Activated CD8-positive, alpha-beta T cell treated with anti-CD3 and anti-CD28 coated beads for 36 hours (primary cell): ENCODE data around the gene NR0B2. TPM values are rescaled to one million over a fixed set of nuclear protein-coding genes. Genes with fewer than 3 reads are reported as not detected.

Source experiments
- ATAC-seq: fragments of 200-7000 bp; cut with Tn5 transposase; one replicate; pipeline ENCODE4 v1.10.0; 2021; ENCODE audit warnings: mild to moderate bottlenecking, moderate library complexity
- CTCF ChIA-PET: fragments of 350-600 bp; sonication (Branson Sonifier 250); formaldehyde crosslinking; loops from one replicate; lab custom pipeline; 2021; ENCODE audit warnings: antibody characterized with exemption; lab: Charles Lee
- POLR2A ChIA-PET: fragments of 350-600 bp; sonication (Branson Sonifier 250); formaldehyde crosslinking; loops from one replicate; lab custom pipeline; 2021; ENCODE audit warnings: antibody characterized with exemption; lab: Charles Lee
- DNase-seq: peaks from one replicate; pipeline ENCODE4 v3.0.0-alpha.2; 2020
- H3K27ac Mint-ChIP-seq: one replicate; pipeline ENCODE4 v1.8.0; 2021; ENCODE audit warnings: mild to moderate bottlenecking, mixed read lengths
- H3K27me3 Mint-ChIP-seq: one replicate; pipeline ENCODE4 v1.8.0; 2021; ENCODE audit warnings: mixed read lengths
- H3K36me3 Mint-ChIP-seq: one replicate; pipeline ENCODE4 v1.8.0; 2021; ENCODE audit warnings: low read depth, mixed read lengths
- H3K4me1 Mint-ChIP-seq: one replicate; pipeline ENCODE4 v1.8.0; 2021; ENCODE audit warnings: low read depth, mixed read lengths
- H3K4me3 Mint-ChIP-seq: one replicate; pipeline ENCODE4 v1.8.0; 2021; ENCODE audit warnings: mild to moderate bottlenecking, moderate library complexity, mixed read lengths
- H3K9me3 Mint-ChIP-seq: one replicate; pipeline ENCODE4 v1.8.0; 2021; ENCODE audit warnings: mixed read lengths
- CTCF ChIP-seq: fragments of 200-600 bp; IDR thresholded peaks from one replicate; pipeline ENCODE4 v1.8.0; 2022; ENCODE audit warnings: antibody characterized with exemption, mild to moderate bottlenecking
- intact Hi-C: fragments of 100-400 bp; cut with micrococcal nuclease; formaldehyde crosslinking; loops from one replicate; pipeline ENCODE4 v1.10.0; 2022
- total RNA-seq, 2 experiments: library from RNA; stranded (reverse); gene quantifications; one replicate each; pipeline ENCODE4 v1.2.3, GENCODE V29; 2021

The NR0B2 gene
- total RNA-seq, 2 experiments from 2014 or later, result not detected

- POLR2A ChIA-PET, result interaction anchor here (1.2 kb wide), 1 partner anchor 38 kb away, joined by 3 read pairs; no protein-coding TSS in a partner anchor
- ATAC-seq, result no peak
- Mint-ChIP-seq H3K9me3 (no peaks in the 10 kb centered on the region), H3K4me3 (no peak overlapping the region), H3K27ac (no peak overlapping the region), H3K36me3 (peaks cover 40% of the 10 kb centered on the region), H3K4me1 (peaks cover 5% of the 10 kb centered on the region), H3K27me3 (no peaks in the 10 kb centered on the region)
- TF ChIP-seq CTCF, result no peak
- DNase-seq, result no peak
- CTCF ChIA-PET, result no interaction called here
- intact Hi-C loops, result no loop called here
These were observed 24.9 kb upstream of the NR0B2 start for GRCh38 chr1:26938659-26939025.

DNA sequence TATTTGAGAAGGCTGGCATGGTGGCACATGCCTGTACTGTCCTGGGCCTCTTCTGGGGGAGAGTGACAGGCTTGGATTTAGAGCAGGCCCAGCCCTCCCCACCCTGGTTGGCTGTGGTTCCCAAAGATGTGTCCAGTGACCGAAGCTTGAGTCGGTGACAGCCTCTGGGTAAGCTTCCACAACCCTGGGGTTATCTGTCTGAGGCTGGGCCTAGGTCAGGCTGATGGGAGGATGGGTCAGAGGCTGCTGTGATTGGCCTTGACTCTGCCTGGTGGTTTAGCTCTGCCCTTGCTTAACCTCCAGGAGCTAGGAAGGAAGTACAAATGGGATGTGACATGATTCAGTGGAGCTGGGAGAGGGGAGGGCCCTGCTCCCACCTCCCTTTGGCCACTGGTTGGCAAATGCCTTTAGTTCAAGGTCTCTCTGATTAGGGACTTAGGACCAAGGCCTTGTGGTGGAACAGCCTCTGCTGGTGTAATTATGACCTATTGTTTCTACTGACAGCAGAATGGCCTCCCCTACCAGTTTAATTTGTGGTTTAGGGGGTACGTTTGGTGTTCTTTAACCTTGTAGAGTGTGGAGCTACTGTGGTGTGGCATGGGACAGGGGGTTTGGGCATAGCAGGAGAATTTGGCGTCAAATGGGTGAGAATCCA is 24.4 kb upstream of the NR0B2 start:
- H3K4me3 Mint-ChIP-seq, result no peak overlapping the region
- DNase-seq (no peak), ATAC-seq (no peak)
- H3K9me3 Mint-ChIP-seq, result no peaks in the 10 kb centered on the region
- TF ChIP-seq CTCF, result no peak
- ChIA-PET POLR2A (interaction anchor here (1.1 to 1.2 kb wide), 2 partner anchors 12 to 38 kb away, joined by 3 to 4 read pairs; no protein-coding TSS in a partner anchor), CTCF (no interaction called here)
- H3K36me3 Mint-ChIP-seq, result peaks cover 40% of the 10 kb centered on the region
- H3K27me3 Mint-ChIP-seq, result no peaks in the 10 kb centered on the region
- H3K4me1 Mint-ChIP-seq, result peaks cover 5% of the 10 kb centered on the region
- no peak overlapping the region for H3K27ac Mint-ChIP-seq
- intact Hi-C loops, result no loop called here

DNA sequence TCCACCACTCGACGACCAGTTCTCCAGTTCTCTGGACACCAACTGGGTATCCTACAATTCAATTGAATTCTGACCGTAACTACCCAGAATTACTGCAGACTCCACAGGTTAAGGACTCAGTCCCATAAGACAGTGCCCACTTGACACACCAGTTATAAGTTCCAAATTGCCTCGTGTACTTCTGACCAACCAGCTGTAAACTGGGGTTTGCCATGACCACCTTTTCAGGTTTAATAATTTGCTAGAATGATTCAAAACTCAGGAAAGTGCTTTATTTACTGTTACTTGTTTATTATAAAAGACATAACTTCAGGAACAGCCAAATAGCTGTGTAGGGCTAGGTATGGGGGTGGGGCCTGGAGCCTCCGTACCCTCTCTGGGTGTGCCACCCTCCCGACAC is 23.0 kb upstream of the NR0B2 start:
- TF ChIP-seq CTCF, result no peak
- ChIA-PET CTCF (no interaction called here), POLR2A (interaction anchor here (0.7 to 1.0 kb wide), 2 partner anchors 9 to 48 kb away, joined by 3 read pairs; no protein-coding TSS in a partner anchor)
- no peaks in the 10 kb centered on the region for H3K27me3 Mint-ChIP-seq
- ATAC-seq (no peak), DNase-seq (no peak)
- H3K36me3 Mint-ChIP-seq, result peaks cover 35% of the 10 kb centered on the region
- H3K27ac Mint-ChIP-seq, result no peak overlapping the region
- H3K4me1 Mint-ChIP-seq, result peaks cover 5% of the 10 kb centered on the region
- intact Hi-C loops, result no loop called here
- no peak overlapping the region for H3K4me3 Mint-ChIP-seq
- no peaks in the 10 kb centered on the region for H3K9me3 Mint-ChIP-seq

- H3K27me3 Mint-ChIP-seq, result no peaks in the 10 kb centered on the region
- intact Hi-C loops, result no loop called here
- ChIA-PET CTCF (no interaction called here), POLR2A (no interaction called here)
- no peak for ATAC-seq
- H3K36me3 Mint-ChIP-seq, result peaks cover 47% of the 10 kb centered on the region
- DNase-seq, result no peak
- H3K9me3 Mint-ChIP-seq, result no peaks in the 10 kb centered on the region
- no peak for TF ChIP-seq CTCF
- H3K4me3 Mint-ChIP-seq, result no peak overlapping the region
- H3K27ac Mint-ChIP-seq, result no peak overlapping the region
- peaks cover 8% of the 10 kb centered on the region for H3K4me1 Mint-ChIP-seq
These were observed 18.8 kb upstream of the NR0B2 start for GRCh38 chr1:26932531-26932930.

DNA sequence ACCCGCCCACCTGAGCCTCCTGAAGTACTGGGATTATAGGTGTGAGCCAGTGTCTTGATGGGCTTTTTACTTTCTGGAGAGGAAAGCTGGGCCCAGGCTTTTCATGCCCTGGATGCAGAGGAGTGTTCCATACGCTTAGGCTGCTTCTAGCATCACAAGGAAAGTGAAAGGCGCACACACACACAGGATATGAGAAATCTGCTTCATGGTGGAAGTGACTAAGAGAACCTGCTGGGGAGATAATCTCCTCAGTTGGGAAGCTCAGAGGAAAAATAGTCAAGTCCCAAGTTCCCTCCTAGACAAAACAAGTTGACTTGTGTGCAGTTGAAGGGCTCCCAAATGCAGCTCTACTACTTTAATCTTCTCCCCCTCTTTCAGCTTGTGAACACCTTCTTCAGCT is 9.9 kb upstream of the NR0B2 start:
- H3K9me3 Mint-ChIP-seq, result no peaks in the 10 kb centered on the region
- ChIA-PET POLR2A (interaction anchor here (1.3 kb wide), 1 partner anchor 28 kb away, joined by 3 read pairs; no protein-coding TSS in a partner anchor), CTCF (interaction anchor here (1.2 kb wide), 1 partner anchor 73 kb away, joined by 3 read pairs; no protein-coding TSS in a partner anchor)
- intact Hi-C loops, result no loop called here
- H3K36me3 Mint-ChIP-seq, result peaks cover 46% of the 10 kb centered on the region
- H3K4me3 Mint-ChIP-seq, result peak overlapping the region; percentile 93
- ATAC-seq, result no peak
- peak overlapping the region; percentile 98 for H3K27ac Mint-ChIP-seq
- DNase-seq, result peak; percentile 18
- no peaks in the 10 kb centered on the region for H3K27me3 Mint-ChIP-seq
- TF ChIP-seq CTCF, result no peak
- peaks cover 44% of the 10 kb centered on the region for H3K4me1 Mint-ChIP-seq
